ENCODE results near the gene ZC3H6.
"Not testable (repeated sequence)": the region's sequence is repeated elsewhere in the genome, so short reads cannot be mapped to it uniquely, and the experiment has no call there.

DNA sequence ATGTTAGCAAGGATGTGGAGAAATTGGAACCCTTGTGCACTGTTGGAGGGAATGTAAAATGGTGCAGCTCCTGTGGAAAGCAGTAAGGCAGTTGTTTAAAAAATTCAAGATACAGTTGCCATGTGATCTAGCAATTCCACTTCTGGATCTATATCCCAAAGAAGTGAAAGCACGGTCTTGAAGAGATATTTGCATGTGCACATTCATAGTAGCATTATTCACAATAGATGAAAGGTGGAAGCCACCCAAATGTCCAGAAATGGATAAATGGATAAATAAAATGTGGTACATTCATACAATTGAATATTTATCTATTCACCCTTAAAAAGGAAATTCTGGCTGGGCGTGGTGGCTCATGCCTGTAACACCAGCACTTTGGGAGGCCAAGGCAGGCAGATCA, 78.9 kb downstream of the ZC3H6 start:
- TF ChIP-seq, protein P1, sequence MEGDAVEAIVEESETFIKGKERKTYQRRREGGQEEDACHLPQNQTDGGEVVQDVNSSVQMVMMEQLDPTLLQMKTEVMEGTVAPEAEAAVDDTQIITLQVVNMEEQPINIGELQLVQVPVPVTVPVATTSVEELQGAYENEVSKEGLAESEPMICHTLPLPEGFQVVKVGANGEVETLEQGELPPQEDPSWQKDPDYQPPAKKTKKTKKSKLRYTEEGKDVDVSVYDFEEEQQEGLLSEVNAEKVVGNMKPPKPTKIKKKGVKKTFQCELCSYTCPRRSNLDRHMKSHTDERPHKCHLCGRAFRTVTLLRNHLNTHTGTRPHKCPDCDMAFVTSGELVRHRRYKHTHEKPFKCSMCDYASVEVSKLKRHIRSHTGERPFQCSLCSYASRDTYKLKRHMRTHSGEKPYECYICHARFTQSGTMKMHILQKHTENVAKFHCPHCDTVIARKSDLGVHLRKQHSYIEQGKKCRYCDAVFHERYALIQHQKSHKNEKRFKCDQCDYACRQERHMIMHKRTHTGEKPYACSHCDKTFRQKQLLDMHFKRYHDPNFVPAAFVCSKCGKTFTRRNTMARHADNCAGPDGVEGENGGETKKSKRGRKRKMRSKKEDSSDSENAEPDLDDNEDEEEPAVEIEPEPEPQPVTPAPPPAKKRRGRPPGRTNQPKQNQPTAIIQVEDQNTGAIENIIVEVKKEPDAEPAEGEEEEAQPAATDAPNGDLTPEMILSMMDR (IDR thresholded peaks at IDR 0.05) = not testable (repeated sequence)
- TF ChIP-seq POLR2A (IDR thresholded peaks at IDR 0.05) = not testable (repeated sequence)
